SK-N-MC (cell line): ENCODE data around the gene KMT5C.

Experiments
- EZH2 ChIP-seq: fragments of 200-600 bp; sonication (generic); IDR thresholded peaks from one replicate; pipeline ENCODE4 v1.6.1; 2017; ENCODE audit warnings: antibody characterized with exemption
- POLR2AphosphoS5 ChIP-seq: IDR thresholded peaks from 2 replicates; pipeline ENCODE4 v1.6.1; 2012; ENCODE audit warnings: mild to moderate bottlenecking, low read depth, low read length, borderline replicate concordance

DNA sequence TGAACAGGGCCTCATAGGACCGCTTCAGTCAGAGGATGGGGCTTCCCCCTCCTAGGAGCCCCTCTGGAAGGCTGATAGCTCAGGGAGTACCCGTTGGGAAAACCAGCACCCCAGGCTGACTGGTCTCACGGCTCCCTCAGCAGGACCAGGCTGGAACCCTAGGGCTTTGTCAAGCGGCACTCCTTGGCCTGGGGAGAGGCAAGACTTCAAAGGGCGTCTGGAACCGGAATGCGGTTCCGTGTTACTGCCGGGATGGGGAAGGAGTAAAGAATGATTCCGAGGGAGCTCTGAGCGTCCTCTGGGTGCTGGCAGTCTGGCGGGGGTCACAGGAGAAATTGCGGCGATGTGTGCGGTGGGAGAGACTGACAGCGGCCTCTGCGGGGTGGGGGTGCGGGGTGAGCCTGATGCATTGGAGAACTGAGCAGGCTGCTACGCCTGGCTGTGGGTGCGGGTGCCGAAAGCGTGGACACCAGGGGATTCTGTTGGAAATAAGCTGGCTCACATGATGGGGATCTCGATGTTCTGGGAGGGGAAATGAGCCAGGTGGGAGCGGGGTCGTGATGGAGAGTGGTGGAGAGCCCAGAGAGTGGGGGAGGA lies 13.0 kb downstream of the KMT5C start:
- TF ChIP-seq EZH2 (no peak), POLR2AphosphoS5 (no peak)
